Large intestine (tissue), 3 donors: ENCODE results near the gene GPC5. TPM values are rescaled to one million over a fixed set of nuclear protein-coding genes. Genes with fewer than 3 reads are reported as not detected.
"Not testable (repeated sequence)": the region's sequence is repeated elsewhere in the genome, so short reads cannot be mapped to it uniquely, and the experiment has no call there.

Source experiments
- DNase-seq, 2 donors: peaks; one replicate each; pipeline versions ENCODE4 v3.0.0 to v3.0.0-alpha.2; 2013
- H3K27ac ChIP-seq: one replicate; pipeline ENCODE4 v1.5.1; 2013; ENCODE audit warnings: low read length
- H3K27me3 ChIP-seq: 2 replicates; pipeline ENCODE4 v1.6.1; 2013; ENCODE audit warnings: low read length; ENCODE audit not compliant: control insufficient read depth, insufficient read depth
- H3K36me3 ChIP-seq: 2 replicates; pipeline ENCODE4 v1.6.1; 2013; ENCODE audit warnings: low read length; ENCODE audit not compliant: control insufficient read depth, insufficient read depth
- H3K4me1 ChIP-seq: one replicate; pipeline ENCODE4 v1.6.1; 2013; ENCODE audit warnings: low read length; ENCODE audit not compliant: control insufficient read depth, insufficient read depth
- H3K4me3 ChIP-seq: one replicate; pipeline ENCODE4 v1.5.1; 2013; ENCODE audit warnings: low read length
- H3K9me3 ChIP-seq: one replicate; pipeline ENCODE4 v1.6.1; 2013; ENCODE audit warnings: mild to moderate bottlenecking, low read depth, low read length, moderate library complexity; ENCODE audit not compliant: control insufficient read depth
- WGBS: methylation state at CpG from one replicate; pipeline ENCODE4 v1.1.5; 2013; ENCODE audit warnings: low lambda C conversion rate; ENCODE audit not compliant: insufficient coverage; 5-methylcytosine and 5-hydroxymethylcytosine counted together
- polyA plus RNA-seq: library from polyadenylated mRNA; unstranded; fragments of 120-200 nt; gene quantifications from one replicate; pipeline ENCODE4 v1.2.1, GENCODE V29; 2013

GPC5 gene
- polyA plus RNA-seq, 1 donor: 0.42 TPM

DNA sequence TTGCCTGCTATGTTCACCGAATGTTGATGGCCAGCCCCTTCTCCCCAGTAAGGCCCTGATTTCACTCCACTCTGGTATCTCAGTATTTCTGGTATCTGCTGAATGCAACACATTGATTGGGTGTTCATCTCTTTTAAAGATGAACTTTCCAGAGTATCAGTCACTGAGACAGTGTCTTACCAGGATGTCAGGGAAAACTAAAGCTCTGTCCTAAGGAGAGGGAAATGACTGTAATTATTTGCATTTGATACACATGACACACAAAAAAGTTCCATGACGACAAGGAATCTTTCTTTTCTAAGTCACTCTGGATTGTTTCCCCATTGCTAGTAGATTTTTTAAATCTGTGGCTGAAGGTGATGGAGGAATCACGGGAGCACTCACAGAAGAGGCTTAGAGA, 2.2 kb downstream of the GPC5 start:
- no peaks in the 10 kb centered on the region for H3K36me3 ChIP-seq
- H3K27me3 ChIP-seq: peaks cover 44% of the 10 kb centered on the region
- H3K4me1 ChIP-seq: peaks cover 9% of the 10 kb centered on the region
- WGBS: no CpG with 5 or more reads among the region's 3 CpGs
- no peak overlapping the region for H3K27ac ChIP-seq
- peaks cover 7% of the 10 kb centered on the region for H3K9me3 ChIP-seq
- no peak overlapping the region for H3K4me3 ChIP-seq
- no peak for DNase-seq

- no peak overlapping the region for H3K27ac ChIP-seq
- peaks cover 37% of the 10 kb centered on the region for H3K27me3 ChIP-seq
- H3K9me3 ChIP-seq: peaks cover 7% of the 10 kb centered on the region
- DNase-seq: no peak
- H3K4me3 ChIP-seq: no peak overlapping the region
- WGBS: no CpG with 5 or more reads among the region's 2 CpGs
- H3K36me3 ChIP-seq: no peaks in the 10 kb centered on the region
- peaks cover 9% of the 10 kb centered on the region for H3K4me1 ChIP-seq
Measured at GRCh38 chr13:91401920-91402319, 3.5 kb downstream of the GPC5 start.

DNA sequence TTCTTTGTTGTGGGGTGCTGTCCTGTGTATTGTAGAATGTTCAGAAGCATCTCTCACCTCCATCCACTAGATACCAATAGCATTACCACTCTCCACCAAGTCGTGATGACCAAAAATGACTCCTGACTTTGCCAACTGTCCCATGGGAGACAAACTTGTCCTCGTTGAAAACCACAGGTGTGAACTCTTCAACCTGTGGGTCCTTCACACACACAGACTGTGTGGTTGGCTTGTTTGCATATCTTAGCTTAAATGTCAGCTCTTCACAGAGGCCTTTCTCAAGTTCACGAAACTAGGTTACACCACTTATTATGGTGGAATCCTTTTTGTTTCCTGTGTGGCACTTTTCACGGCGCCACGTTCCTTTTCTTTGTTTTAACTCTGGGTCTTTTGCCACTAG, 6.8 kb downstream of the GPC5 start:
- Histone ChIP-seq H3K27ac (no peak overlapping the region), H3K4me3 (no peak overlapping the region), H3K36me3 (no peaks in the 10 kb centered on the region), H3K9me3 (no peaks in the 10 kb centered on the region), H3K4me1 (no peaks in the 10 kb centered on the region), H3K27me3 (peaks cover 12% of the 10 kb centered on the region)
- 80% methylated on average over 2 of the region's 6 CpGs for WGBS
- DNase-seq: no peak

DNA sequence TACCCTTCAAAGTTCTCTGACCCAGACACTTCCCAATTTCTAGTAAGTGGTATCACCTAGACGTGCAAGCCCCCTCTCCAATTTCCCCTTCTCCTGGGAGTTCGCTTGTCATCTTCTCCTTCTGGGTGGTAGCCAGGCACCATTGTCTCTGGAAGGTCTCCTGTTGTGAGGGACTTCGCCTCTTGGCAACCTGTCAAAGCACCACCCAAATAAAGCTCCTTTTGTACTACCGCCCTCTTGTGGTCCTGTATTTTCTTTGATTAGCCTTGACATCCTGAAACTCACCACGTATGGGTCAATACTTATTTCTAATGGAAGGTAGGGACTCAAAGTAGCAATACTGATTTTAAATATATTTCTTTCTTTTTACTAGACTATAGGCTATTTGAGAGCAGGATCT, 8.2 kb downstream of the GPC5 start:
- 60% methylated on average over 1 of the region's 5 CpGs for WGBS
- Histone ChIP-seq H3K4me1 (no peaks in the 10 kb centered on the region), H3K27ac (no peak overlapping the region), H3K4me3 (no peak overlapping the region), H3K9me3 (no peaks in the 10 kb centered on the region), H3K27me3 (peaks cover 7% of the 10 kb centered on the region), H3K36me3 (no peaks in the 10 kb centered on the region)
- no peak for DNase-seq

- WGBS: 64% methylated on average over 2 of the region's 2 CpGs
- DNase-seq: no peak
- H3K27ac ChIP-seq: no peak overlapping the region
Measured at GRCh38 chr13:91408971-91409370, 10.6 kb downstream of the GPC5 start.

GRCh38 chr13:91416579-91416978, 18.2 kb downstream of the GPC5 start:
- not testable (repeated sequence) for H3K27ac ChIP-seq, DNase-seq, H3K4me1 ChIP-seq, H3K27me3 ChIP-seq, H3K36me3 ChIP-seq, H3K9me3 ChIP-seq, H3K4me3 ChIP-seq
- WGBS: 79% methylated on average over 2 of the region's 5 CpGs

More at GRCh38 chr13:91408971-91409370, 10.6 kb downstream of the GPC5 start:
- no peaks in the 10 kb centered on the region for H3K4me1 ChIP-seq
- H3K9me3 ChIP-seq: no peaks in the 10 kb centered on the region
- H3K27me3 ChIP-seq: peaks cover 4% of the 10 kb centered on the region
- H3K4me3 ChIP-seq: no peak overlapping the region
- H3K36me3 ChIP-seq: no peaks in the 10 kb centered on the region

DNA sequence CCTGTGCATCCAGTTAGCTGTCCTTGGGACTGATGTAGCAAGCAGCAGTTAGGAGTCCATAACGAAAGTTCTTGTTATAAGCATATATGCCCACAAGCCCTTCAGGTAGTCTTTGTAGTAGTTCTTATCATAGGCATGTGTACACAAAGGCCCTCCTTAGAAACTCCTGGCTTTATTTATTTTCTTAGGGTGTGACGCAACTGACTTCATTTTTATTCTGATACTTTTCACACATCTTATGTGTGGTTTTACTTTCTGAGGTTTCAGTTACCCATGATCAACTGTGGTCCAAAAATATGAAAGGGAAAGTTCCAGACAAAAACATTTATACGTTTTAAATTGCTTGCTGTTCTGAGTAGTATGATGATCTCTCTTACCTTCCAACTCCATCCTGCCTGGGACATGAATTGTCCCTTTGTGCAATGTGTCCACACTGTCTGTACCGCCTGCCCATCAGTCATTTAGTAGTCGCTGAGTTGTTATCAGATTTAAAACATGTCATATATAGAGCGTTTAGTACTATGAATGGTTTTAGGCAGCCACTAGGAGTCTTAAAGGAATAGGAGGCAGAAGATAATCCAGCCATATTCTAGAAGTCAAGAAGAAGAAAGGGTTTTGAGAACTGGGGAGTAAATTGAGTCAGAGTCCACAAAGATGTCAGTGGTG, 19.4 kb downstream of the GPC5 start:
- H3K36me3 ChIP-seq: no peaks in the 10 kb centered on the region

DNA sequence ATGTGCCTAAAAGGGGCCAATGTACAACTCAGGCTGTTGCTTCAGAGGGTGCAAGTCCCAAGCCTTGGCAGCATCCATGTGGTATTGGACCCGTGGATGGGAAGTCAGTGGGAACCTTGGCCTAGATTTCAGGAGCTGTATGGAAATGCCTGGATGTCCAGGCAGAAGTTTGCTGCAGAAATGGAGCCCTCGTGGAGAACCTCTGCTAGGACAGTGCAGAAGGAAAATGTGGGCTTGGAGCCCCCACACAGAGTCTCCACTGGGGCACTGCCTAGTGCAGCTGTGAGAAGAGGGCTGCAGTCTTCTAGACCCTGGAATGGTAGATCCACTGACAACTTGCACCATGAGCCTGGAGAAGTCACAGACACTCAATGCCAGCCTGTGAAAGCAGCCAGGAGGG, 28.5 kb downstream of the GPC5 start:
- no CpG with 5 or more reads among the region's 2 CpGs for WGBS
- no peaks in the 10 kb centered on the region for H3K27me3 ChIP-seq
- H3K27ac ChIP-seq: no peak overlapping the region

More for the DNA sequence above, 19.4 kb downstream of the GPC5 start:
- 17% methylated on average over 1 of the region's 6 CpGs for WGBS
- H3K4me3 ChIP-seq: no peak overlapping the region
- no peak overlapping the region for H3K27ac ChIP-seq
- no peaks in the 10 kb centered on the region for H3K9me3 ChIP-seq
- no peak for DNase-seq
- H3K27me3 ChIP-seq: no peaks in the 10 kb centered on the region
- H3K4me1 ChIP-seq: no peaks in the 10 kb centered on the region

DNA sequence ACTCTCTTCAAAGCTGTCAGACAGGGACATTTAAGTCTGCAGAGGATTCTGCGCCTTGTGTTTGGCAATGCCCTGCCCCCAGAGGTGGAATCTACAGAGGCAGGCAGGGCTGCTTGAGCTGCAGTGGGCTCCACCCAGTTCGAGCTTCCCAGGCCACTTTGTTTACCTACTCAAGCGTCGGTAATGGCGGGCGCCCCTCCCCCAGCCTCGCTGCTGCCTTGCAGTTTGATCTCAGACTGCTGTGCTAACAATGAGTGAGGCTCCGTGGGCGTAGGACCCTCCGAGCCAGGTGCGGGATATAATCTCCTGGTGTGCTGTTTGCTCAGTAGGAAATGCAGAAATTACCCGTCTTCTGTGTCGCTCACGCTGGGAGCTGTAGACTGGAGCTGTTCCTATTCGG, 40.3 kb downstream of the GPC5 start:
- not testable (repeated sequence) for H3K27ac ChIP-seq, H3K4me1 ChIP-seq, H3K9me3 ChIP-seq, H3K36me3 ChIP-seq, DNase-seq, H3K27me3 ChIP-seq, H3K4me3 ChIP-seq
- no CpG with 5 or more reads among the region's 15 CpGs for WGBS

More for the DNA sequence above, 28.5 kb downstream of the GPC5 start:
- H3K9me3 ChIP-seq: no peaks in the 10 kb centered on the region
- no peaks in the 10 kb centered on the region for H3K4me1 ChIP-seq
- no peak overlapping the region for H3K4me3 ChIP-seq
- H3K36me3 ChIP-seq: no peaks in the 10 kb centered on the region
- DNase-seq: no peak

- Histone ChIP-seq H3K4me1 (no peaks in the 10 kb centered on the region), H3K36me3 (no peaks in the 10 kb centered on the region), H3K27me3 (no peaks in the 10 kb centered on the region), H3K27ac (no peak overlapping the region), H3K9me3 (no peaks in the 10 kb centered on the region), H3K4me3 (no peak overlapping the region)
- 100% methylated on average over 1 of the region's 2 CpGs for whole genome bisulfite sequencing
- DNase-seq: no peak
Measured at GRCh38 chr13:91450913-91451312, 52.5 kb downstream of the GPC5 start.

DNA sequence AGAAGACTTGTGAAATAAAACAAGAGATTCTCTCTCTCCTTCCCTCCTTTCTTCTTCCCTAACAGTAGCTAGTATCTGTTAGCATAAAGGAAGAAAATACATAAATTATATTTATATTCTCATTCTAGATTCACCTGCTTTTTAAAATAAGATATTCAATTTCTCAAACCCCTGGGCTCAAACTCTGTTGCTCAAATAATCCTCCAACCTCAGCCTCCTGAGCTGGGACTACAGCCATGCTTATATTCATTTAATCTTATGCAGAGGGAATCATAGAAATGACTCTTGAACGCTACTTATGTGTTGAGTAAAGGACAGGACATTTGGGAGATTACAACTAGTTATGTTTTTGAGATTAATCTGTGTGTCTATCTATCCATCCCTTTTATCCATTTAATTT, 56.2 kb downstream of the GPC5 start:
- WGBS: 63% methylated on average over 1 of the region's 1 CpG
- no peaks in the 10 kb centered on the region for H3K4me1 ChIP-seq

More for the DNA sequence above, 56.2 kb downstream of the GPC5 start:
- Histone ChIP-seq H3K27me3 (no peaks in the 10 kb centered on the region), H3K9me3 (no peaks in the 10 kb centered on the region), H3K36me3 (no peaks in the 10 kb centered on the region), H3K4me3 (no peak overlapping the region), H3K27ac (no peak overlapping the region)
- no peak for DNase-seq
